GM21786 (cell line): ENCODE measurements around the gene HMGXB3.
A peak's percentile ranks its signal among the peaks of the same experiment; 100 is the strongest.

Source experiments
- ATAC-seq: cut with Tn5 transposase; IDR thresholded peaks from one replicate; pipeline ENCODE4 v1.9.1; 2021; ENCODE audit not compliant: unreplicated experiment

The HMGXB3 gene

GRCh38 chr5:150065886-150066285, 65.3 kb downstream of the HMGXB3 start:
- no peak for ATAC-seq

- ATAC-seq: no peak
Observed at GRCh38 chr5:150066436-150066835, 65.9 kb downstream of the HMGXB3 start.

GRCh38 chr5:150066901-150067396, 66.4 kb downstream of the HMGXB3 start:
- ATAC-seq: peak; percentile 63

- peak; percentile 21 for ATAC-seq
Observed at GRCh38 chr5:150067405-150067960, 66.9 kb downstream of the HMGXB3 start.

- no peak for ATAC-seq
Observed at GRCh38 chr5:150068071-150068470, 67.5 kb downstream of the HMGXB3 start.

GRCh38 chr5:150068472-150068871, 67.9 kb downstream of the HMGXB3 start:
- no peak for ATAC-seq

GRCh38 chr5:150068961-150069645, 68.6 kb downstream of the HMGXB3 start:
- no peak for ATAC-seq

GRCh38 chr5:150069672-150070627, 69.4 kb downstream of the HMGXB3 start:
- no peak for ATAC-seq

- ATAC-seq: no peak
Observed at GRCh38 chr5:150070821-150071220, 70.3 kb downstream of the HMGXB3 start.

- ATAC-seq: no peak
Observed at GRCh38 chr5:150073086-150073625, 72.6 kb downstream of the HMGXB3 start.

- no peak for ATAC-seq
Observed at GRCh38 chr5:150073677-150074076, 73.1 kb downstream of the HMGXB3 start.

- ATAC-seq: no peak
Observed at GRCh38 chr5:150075233-150075632, 74.7 kb downstream of the HMGXB3 start.

GRCh38 chr5:150075806-150076205, 75.3 kb downstream of the HMGXB3 start:
- no peak for ATAC-seq

GRCh38 chr5:150077060-150077459, 76.5 kb downstream of the HMGXB3 start:
- no peak for ATAC-seq

GRCh38 chr5:150077996-150078801, 77.7 kb downstream of the HMGXB3 start:
- ATAC-seq: no peak

GRCh38 chr5:150078802-150079689, 78.5 kb downstream of the HMGXB3 start:
- ATAC-seq: no peak

GRCh38 chr5:150079909-150080461, 79.4 kb downstream of the HMGXB3 start:
- no peak for ATAC-seq

- ATAC-seq: no peak
Observed at GRCh38 chr5:150080696-150081435, 80.3 kb downstream of the HMGXB3 start.
